AG04450 (cell line): ENCODE data around the gene SH2D3C. TPM values are rescaled to one million over a fixed set of nuclear protein-coding genes. Genes with fewer than 3 reads are reported as not detected.

Source experiments
- CTCF ChIA-PET: fragments of 300-600, 350-600 bp; formaldehyde crosslinking; extraction: SDS; loops from one replicate; lab custom pipeline; 2022; ENCODE audit warnings: antibody characterized with exemption, inconsistent platforms; lab: Charles Lee
- POLR2A ChIA-PET: fragments of 350-600 bp; formaldehyde crosslinking; extraction: SDS; loops from one replicate; lab custom pipeline; 2021; ENCODE audit warnings: antibody characterized with exemption, inconsistent platforms; lab: Yijun Ruan, JAX
- DNase-seq: peaks from one replicate; pipeline ENCODE4 v3.0.0-alpha.2; 2011; ENCODE audit warnings: low read depth, low spot score
- H3K27ac ChIP-seq: one replicate; pipeline ENCODE4 v1.5.1; 2012; ENCODE audit warnings: low read depth, low read length, control low read depth
- H3K27me3 ChIP-seq: one replicate; pipeline ENCODE4 v1.6.0; 2012; ENCODE audit warnings: low read length; ENCODE audit not compliant: control insufficient read depth, insufficient read depth
- H3K4me3 ChIP-seq: 2 replicates; pipeline ENCODE4 v1.5.1; 2011; ENCODE audit warnings: mild to moderate bottlenecking, low read depth, low read length, control low read depth
- H3K9me3 ChIP-seq: 2 replicates; pipeline ENCODE4 v1.5.1; 2012; ENCODE audit warnings: low read length; ENCODE audit not compliant: control insufficient read depth, insufficient read depth
- polyA plus RNA-seq: library from polyadenylated mRNA; depleted of rRNA; stranded (reverse); fragments of >200 nt; gene quantifications from 2 replicates; pipeline ENCODE4 v1.2.3, GENCODE V29; 2011
- TF ChIP-seq, protein P1 (sequence below): IDR thresholded peaks from 2 replicates; pipeline ENCODE4 v1.5.1; 2011; ENCODE audit warnings: low read depth, low read length, control low read depth, inconsistent platforms

SH2D3C gene
- polyA plus RNA-seq, 1 experiment, result not detected

DNA sequence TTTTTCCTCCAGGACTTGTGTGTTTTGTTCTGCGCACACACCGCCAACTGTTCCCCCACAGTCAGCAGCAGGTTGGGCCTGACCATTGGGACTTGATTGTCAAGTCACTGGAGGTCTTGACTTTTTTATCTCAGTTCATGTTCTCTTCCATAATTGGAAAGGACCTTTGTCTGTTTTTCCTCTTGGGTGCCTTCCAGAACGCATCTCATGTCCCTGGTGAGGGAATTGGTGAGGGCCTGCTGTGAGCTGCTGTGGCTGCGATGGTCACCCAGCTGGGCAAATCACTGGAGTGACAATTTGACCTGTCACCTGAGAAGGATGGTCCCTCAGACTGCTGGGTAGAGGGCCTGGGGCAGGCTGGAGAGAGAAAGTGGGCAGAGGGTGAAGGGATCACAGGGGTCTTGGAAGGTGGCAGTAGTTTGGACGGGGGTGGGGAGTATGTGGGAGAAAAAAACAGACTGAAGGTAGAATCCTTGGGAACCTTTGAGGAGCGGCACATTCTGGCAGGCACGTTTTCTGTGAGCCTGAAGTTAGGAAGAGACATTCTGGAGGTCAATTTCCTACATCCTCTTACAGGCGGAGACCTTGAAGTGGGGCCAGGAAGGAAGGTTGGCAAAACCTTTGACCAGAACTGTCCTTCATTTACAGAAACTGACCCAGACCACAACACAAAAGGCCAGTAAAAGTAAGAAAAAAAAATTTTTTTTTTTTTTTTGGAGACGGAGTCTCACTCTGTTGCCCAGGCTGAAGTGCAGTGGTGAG lies 11.8 kb upstream of the SH2D3C start:
- TF ChIP-seq, protein P1, sequence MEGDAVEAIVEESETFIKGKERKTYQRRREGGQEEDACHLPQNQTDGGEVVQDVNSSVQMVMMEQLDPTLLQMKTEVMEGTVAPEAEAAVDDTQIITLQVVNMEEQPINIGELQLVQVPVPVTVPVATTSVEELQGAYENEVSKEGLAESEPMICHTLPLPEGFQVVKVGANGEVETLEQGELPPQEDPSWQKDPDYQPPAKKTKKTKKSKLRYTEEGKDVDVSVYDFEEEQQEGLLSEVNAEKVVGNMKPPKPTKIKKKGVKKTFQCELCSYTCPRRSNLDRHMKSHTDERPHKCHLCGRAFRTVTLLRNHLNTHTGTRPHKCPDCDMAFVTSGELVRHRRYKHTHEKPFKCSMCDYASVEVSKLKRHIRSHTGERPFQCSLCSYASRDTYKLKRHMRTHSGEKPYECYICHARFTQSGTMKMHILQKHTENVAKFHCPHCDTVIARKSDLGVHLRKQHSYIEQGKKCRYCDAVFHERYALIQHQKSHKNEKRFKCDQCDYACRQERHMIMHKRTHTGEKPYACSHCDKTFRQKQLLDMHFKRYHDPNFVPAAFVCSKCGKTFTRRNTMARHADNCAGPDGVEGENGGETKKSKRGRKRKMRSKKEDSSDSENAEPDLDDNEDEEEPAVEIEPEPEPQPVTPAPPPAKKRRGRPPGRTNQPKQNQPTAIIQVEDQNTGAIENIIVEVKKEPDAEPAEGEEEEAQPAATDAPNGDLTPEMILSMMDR, result no peak
- no peak for DNase-seq
- ChIA-PET CTCF (no interaction called here), POLR2A (no interaction called here)
- Histone ChIP-seq H3K4me3 (no peak overlapping the region), H3K27ac (no peak overlapping the region), H3K9me3 (no peaks in the 10 kb centered on the region; the same call in 1 of the 2 replicates), H3K27me3 (no peaks in the 10 kb centered on the region)

DNA sequence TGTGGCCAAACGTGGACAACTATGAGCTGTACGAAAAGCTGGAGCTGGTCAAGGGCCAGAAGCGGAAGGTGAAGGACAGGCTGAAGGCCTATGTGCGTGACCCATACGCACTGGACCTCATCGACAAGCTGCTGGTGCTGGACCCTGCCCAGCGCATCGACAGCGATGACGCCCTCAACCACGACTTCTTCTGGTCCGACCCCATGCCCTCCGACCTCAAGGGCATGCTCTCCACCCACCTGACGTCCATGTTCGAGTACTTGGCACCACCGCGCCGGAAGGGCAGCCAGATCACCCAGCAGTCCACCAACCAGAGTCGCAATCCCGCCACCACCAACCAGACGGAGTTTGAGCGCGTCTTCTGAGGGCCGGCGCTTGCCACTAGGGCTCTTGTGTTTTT lies 10.7 kb upstream of the SH2D3C start:
- TF ChIP-seq, protein P1, result no peak
- no peaks in the 10 kb centered on the region; the same call in 1 of the 2 replicates for H3K9me3 ChIP-seq
- ChIA-PET POLR2A (no interaction called here), CTCF (no interaction called here)
- H3K4me3 ChIP-seq, result no peak overlapping the region
- no peaks in the 10 kb centered on the region for H3K27me3 ChIP-seq
- DNase-seq, result no peak
- H3K27ac ChIP-seq, result no peak overlapping the region

DNA sequence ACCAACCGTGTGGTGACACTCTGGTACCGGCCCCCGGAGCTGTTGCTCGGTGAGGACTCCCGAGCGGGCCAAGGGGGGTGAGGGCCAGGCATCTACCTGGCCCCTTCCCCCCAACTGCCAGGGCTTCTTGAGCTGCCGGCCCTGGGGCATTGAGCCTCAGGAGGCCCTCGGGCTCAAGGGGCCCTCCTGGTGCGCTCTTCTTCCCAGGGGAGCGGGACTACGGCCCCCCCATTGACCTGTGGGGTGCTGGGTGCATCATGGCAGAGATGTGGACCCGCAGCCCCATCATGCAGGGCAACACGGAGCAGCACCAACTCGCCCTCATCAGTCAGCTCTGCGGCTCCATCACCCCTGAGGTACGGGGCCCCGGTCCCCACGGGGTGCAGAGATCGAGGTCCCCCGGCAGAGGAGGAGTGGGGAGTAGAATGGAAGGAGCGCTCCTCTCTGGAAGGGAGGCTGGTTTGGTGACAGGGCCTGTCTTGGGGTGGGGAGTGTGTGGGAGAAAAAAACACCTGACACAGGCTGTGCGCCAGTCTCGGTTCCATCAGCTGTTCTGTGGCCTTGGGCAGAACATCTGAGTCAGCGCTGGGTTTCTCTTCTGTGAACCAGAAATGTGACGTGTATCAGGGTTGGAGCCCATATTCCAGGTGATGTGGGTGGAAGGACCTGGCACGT lies 10.0 kb upstream of the SH2D3C start:
- CTCF ChIA-PET, result interaction anchor here (1.7 to 2.0 kb wide), 2 partner anchors 54 to 81 kb away, joined by 5 to 11 read pairs; partner anchors contain the start of gene TOR2A
- Histone ChIP-seq H3K4me3 (no peak overlapping the region), H3K9me3 (no peaks in the 10 kb centered on the region; the same call in 1 of the 2 replicates), H3K27me3 (no peaks in the 10 kb centered on the region), H3K27ac (no peak overlapping the region)
- POLR2A ChIA-PET, result interaction anchor here (0.6 kb wide), 1 partner anchor 81 kb away, joined by 7 read pairs; no protein-coding TSS in a partner anchor
- TF ChIP-seq, protein P1, result no peak
- no peak for DNase-seq

DNA sequence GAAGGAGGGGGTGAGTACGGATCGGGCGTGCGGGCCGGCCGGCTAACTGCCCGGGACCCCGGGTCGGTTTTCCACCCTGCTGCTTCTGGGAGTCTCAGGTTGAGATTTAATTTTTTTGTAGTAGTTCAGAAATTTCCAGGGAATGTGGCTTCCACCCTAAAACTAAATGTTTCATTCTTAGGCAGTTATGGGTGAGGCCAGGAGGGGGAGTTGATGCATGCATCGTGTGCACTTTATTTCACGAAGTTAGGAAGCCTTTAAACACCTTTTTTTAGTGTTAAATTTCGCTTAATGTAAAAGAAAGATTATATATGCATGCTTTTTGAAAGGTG lies 8.3 kb upstream of the SH2D3C start:
- DNase-seq, result no peak
- TF ChIP-seq, protein P1, result peak; percentile 63
- peak overlapping the region; percentile 89 for H3K4me3 ChIP-seq
- no peaks in the 10 kb centered on the region; the same call in 1 of the 2 replicates for H3K9me3 ChIP-seq
- H3K27me3 ChIP-seq, result no peaks in the 10 kb centered on the region
- H3K27ac ChIP-seq, result peak overlapping the region; percentile 31
- ChIA-PET CTCF (interaction anchor here (1.7 to 2.0 kb wide), 2 partner anchors 52 to 83 kb away, joined by 5 to 11 read pairs; partner anchors contain the start of gene TOR2A), POLR2A (interaction anchor here (1.2 to 1.5 kb wide), 2 partner anchors 12 to 52 kb away, joined by 3 to 4 read pairs; partner anchors contain the start of gene TOR2A)
